CD4-positive, alpha-beta T cell treated with Interleukin-10 for 1 hour (primary cell): Measurements from ENCODE around the gene PDE4B.
A peak's percentile ranks its signal among the peaks of the same experiment; 100 is the strongest.

Source experiments
- DNase-seq: peaks from one replicate; pipeline ENCODE4 v3.0.0-alpha.2; 2020

The PDE4B gene

GRCh38 chr1:66143651-66144050 is 351.0 kb downstream of the PDE4B start:
- no peak for DNase-seq

- no peak for DNase-seq
These were observed 354.6 kb downstream of the PDE4B start for GRCh38 chr1:66147226-66147835.

- no peak for DNase-seq
These were observed 359.3 kb downstream of the PDE4B start for GRCh38 chr1:66152034-66152433.

- DNase-seq: no peak
These were observed 361.7 kb downstream of the PDE4B start for GRCh38 chr1:66154394-66154793.

GRCh38 chr1:66156144-66156543 is 363.4 kb downstream of the PDE4B start:
- DNase-seq: no peak

DNA sequence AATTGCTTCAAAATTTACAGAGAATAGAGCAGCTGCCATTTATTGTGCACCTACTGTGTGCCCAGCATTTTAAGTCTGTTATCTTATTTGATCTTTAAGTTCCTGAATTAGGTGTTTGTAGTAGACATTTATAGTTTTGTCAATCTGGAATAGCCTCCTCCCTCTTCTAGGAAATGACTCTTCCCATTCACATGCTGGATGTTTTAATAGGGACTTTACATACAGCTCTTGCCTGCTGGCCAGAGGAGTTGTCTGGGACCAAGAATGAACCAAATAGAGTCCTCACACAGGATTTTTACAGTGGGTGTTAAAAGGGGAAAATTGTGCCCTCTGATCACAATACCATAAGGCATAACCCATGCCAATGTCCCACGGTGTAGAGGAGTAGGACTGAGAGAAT is 367.1 kb downstream of the PDE4B start:
- DNase-seq: no peak

DNA sequence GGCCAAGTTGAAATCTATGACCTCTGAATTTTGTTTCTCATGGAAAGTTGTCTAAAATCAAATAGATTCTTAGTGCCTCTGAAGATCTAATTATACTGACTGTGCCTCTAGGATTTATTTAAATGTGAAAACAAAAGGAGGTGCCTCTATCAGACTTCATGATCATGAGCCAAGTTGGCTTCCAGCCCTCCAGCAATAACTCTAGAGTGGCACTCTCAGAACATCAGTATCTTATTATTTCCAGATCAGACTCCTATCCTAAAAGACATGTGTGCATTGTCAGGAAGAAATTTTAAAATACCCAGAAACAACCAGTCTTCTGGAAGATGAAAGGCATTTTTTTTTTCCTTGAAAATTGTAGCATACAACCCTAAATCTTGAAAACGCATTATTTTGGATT is 368.0 kb downstream of the PDE4B start:
- DNase-seq: no peak

DNA sequence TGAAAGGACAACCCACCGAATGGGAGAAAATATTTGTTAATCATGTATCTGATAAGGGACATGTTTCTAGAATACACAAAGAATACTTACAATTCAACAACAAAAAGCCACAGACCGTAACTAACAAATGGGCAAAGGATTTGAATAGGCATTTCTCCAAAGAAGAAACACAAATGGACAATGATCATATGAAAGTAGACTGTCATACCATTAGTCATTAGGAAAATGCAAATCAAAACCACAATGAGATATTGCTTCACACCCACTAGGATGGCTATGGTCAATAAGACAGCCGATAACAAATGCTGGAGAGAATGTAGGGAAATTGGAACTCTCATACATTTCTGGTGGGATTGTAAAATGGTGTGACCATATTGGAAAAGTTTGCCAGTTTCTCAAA is 374.1 kb downstream of the PDE4B start:
- DNase-seq: no peak

GRCh38 chr1:66167267-66167666 is 374.6 kb downstream of the PDE4B start:
- no peak for DNase-seq

DNA sequence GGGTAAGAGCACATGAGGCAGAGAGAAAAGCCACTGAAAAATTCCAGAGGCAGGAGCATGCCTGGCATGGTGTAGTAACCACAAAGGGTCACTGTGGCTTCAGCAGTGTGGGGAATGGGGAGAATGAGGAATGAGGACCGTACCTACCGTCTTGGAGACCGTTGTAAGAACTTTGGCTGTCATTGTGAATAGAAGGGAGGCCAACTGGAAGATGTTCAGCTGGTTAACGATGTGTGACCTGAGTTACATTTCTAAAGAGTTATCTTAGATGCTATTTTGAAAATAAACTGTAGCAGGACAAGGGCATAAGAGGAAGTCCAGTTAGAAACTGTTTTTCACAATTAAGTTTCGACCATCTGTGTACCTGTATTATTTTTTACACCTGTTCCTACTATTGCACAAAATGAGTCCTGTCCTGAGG is 375.8 kb downstream of the PDE4B start:
- no peak for DNase-seq

DNA sequence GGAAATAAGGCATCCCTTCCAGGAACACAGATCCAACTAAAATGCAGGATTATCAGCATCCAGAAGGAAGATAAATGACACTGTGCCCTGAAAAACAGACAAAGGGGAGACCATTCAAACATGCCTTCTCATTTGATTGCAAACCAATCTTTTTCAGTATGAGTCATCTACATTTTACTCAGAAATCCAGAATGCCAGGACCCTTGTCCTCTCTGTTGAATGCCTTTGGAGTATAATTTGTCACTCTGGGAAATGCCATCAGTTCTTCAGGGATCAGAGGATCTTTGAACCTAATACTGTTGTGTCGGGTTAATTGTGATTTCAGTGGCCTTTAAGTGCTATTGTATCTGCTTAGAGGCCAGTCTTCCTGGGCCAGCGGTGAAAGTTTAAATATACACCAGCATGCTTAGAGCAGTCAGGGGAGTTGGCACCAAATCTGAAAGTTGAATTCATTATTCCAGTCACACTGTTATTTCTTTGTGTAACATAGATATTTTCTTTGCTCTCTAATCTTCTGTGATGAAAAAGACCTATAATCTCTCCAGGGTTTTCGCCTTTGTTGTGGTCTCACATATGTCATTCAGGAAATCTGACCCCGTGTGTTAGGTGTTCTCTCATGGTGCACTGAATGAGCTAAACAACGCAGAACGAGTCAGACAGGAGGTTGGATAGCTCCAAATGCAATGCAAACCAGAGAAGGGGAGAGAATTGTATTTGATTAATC is 376.4 kb downstream of the PDE4B start:
- DNase-seq: peak; percentile 1

- no peak for DNase-seq
These were observed 379.6 kb downstream of the PDE4B start for GRCh38 chr1:66172272-66172671.

DNA sequence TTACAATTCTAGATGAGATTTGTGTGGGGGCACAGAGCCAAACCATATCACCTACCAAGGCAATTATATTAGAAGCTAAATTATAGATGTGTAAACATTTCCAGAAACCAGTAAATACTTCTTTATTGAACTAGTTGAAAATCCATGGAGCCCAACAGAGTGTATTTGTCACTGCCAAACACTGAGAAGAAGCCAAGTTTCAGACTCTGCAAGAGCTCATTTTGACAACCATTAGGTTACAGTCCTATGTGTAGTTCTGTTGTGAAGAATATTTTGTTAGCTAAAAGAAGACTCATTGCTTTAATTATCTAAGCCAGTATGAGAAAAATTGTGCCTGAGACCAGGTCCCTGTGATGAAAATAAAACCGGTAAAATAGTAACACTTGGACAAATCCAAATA is 382.4 kb downstream of the PDE4B start:
- DNase-seq: no peak

GRCh38 chr1:66175581-66175980 is 382.9 kb downstream of the PDE4B start:
- DNase-seq: no peak

- no peak for DNase-seq
These were observed 383.5 kb downstream of the PDE4B start for GRCh38 chr1:66176012-66176715.

GRCh38 chr1:66176832-66177231 is 384.1 kb downstream of the PDE4B start:
- DNase-seq: no peak

GRCh38 chr1:66177510-66177909 is 384.8 kb downstream of the PDE4B start:
- DNase-seq: no peak

DNA sequence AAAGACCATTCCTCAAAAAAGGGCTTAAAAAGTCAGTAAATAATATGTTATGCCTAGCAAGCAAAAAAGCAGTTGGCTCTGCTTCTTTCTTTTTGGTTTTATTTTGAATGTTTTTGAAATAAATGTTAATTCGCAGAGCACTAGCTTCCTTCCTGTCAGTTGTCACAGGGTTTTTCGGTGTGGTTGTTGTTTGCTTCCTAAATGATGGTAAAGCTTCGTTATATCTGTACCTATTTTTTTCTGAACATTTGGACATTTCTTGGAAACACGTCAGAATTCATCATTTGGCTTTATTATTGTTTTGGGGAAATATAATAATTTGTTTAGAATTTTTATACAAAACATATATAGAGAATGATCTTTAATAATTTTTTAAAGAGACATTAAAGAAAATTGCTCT is 389.3 kb downstream of the PDE4B start:
- peak; percentile 4 for DNase-seq

DNA sequence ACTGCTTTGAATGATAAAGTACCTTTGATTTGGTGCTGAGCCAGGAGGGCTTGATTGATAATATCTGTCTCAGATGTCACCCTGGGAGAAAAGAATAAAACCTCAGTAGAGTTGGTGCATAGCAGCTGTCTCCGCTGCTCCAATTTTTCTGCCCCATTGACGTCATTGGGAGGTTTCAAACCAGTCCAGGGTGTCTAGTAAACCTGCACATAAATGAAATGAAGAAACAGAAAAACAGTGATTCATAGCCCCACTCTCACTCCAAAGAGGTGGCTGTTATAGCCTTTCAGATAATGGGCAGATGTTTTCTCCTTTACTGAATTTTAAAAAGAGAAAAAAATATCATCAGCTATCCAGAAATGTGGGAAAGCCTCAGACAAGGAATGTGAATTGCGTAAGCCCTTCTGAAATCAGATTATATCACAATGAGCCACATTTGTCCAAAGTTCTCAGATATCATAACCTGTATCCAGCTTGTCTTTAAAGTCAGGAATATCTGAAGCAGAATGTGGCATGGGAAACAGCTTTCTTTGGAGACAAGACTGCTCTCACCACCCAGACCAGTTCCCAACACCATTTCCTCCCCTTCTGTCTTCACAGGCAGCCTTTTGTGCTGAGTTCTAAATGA is 390.0 kb downstream of the PDE4B start:
- peak; percentile 7 for DNase-seq

DNA sequence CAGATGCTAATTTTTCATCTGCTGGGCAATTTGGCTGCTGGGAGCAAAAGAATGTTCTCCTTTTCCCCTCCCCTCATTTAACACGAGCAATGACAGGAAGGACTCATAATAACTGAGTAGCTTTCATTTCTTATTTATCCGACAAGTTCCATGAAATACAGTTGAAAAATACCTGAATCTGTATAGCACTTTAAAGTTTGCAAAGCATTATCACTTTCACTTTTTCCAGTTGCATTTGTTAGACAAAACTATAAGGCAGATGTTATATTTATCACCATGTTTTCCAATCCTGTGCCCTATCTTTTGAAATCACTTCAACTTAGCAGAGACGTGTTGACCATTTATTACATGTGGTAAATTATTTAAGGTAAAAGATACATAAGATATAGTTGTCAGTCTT is 390.7 kb downstream of the PDE4B start:
- DNase-seq: no peak

- no peak for DNase-seq
These were observed 404.4 kb downstream of the PDE4B start for GRCh38 chr1:66197120-66197519.

DNA sequence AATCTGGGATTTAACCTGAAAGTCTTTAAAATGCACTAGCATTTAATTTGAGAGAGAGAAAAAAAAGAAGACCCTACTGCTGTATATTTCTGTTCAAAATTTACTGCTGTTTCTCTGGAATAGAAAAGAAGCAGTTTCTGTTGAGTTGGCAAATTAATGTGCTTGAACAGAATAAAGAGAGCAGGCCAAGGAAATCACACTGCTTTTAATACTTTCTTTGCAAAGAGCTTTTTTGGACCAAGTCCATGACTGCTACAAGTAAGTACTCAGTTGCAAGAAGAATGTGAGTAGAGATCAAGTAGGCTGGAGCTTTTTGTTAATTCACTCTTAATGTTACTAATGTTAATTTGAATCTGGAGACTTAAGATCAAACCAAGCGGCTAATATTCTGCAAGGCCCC is 405.1 kb downstream of the PDE4B start:
- DNase-seq: no peak

DNA sequence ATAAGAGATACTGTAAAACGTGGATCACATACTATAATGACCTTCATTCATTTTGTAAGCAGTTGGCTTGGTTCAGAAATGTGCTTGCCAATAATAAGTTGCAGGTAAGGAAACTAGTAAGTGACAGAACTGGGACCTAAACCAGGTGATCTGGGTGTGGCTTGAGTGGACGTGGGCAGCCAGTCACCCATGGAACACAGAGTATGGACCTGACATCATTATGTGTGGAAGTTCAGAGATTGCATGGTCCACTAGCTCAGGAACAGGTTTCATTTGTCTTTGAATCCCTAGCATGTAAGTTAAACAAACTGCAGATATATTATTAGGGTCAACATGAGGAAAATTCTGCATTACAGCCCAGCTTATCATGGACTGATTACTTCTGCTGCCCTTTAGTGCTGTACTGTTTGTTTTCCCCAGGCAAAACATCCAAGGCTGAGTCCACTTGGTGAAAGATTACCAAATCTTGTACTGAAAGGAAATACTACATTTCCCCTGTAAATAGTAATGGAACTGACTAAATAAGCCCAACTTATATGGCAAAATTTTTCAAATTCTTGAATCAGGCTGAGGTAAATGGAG is 414.0 kb downstream of the PDE4B start:
- no peak for DNase-seq
